ENCODE results near the gene CBX3. TPM values are rescaled to one million over a fixed set of nuclear protein-coding genes. Genes with fewer than 3 reads are reported as not detected.

Gene CBX3
- total RNA-seq, 1 experiment from 2014 or later: 232 TPM

DNA sequence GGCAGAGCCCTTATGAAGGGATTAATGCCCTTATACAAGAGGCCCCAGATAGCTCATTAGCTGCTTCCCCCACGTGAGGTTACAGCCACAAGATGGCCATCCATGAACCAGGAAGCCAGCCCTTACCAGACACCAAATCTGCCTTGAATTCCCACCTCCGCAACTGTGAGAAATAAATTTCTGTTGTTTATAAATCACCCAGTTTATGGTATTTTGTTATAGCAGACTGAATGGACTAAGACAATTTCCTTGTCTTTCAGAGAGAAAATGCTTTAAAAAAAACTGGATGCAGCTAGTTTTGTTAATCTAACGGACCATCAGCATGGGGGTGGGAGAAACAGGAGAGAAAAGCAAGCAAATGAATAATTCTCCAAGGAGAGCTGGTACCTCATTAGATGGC is 36.5 kb downstream of the CBX3 start:
- POLR2A ChIA-PET: interaction anchor here (0.5 kb wide), 1 partner anchor 621 kb away, joined by 3 read pairs; no protein-coding TSS in a partner anchor
- ATAC-seq: no peak
- CTCF ChIA-PET: interaction anchor here (0.6 kb wide), 1 partner anchor 82 kb away, joined by 3 read pairs; no protein-coding TSS in a partner anchor

More for the DNA sequence above, 36.5 kb downstream of the CBX3 start:
- H3K9me3 Mint-ChIP-seq: no peaks in the 10 kb centered on the region
- TF ChIP-seq IRF1 (CRISPR knock-in tag; IDR thresholded peaks at IDR 0.05) (no peak), PRDM15 (CRISPR knock-in tag; IDR thresholded peaks at IDR 0.05) (no peak), NFATC4 (CRISPR knock-in tag; IDR thresholded peaks at IDR 0.05) (no peak), ZNF532 (CRISPR knock-in tag; IDR thresholded peaks at IDR 0.05; ENCODE audit: borderline replicate concordance) (no peak), IRF2 (CRISPR knock-in tag; IDR thresholded peaks at IDR 0.05; ENCODE audit: borderline replicate concordance, low read depth) (no peak), ZNF317 (CRISPR knock-in tag; IDR thresholded peaks at IDR 0.05; ENCODE audit: borderline replicate concordance, low read depth) (no peak), TEAD4 (CRISPR knock-in tag; IDR thresholded peaks at IDR 0.05) (no peak), ETV6 (CRISPR knock-in tag; IDR thresholded peaks at IDR 0.05) (no peak), NR3C1 (CRISPR knock-in tag; conservative IDR thresholded peaks at IDR 0.05; ENCODE audit: low read depth) (no peak), MXD4 (CRISPR knock-in tag; IDR thresholded peaks at IDR 0.05; ENCODE audit: borderline replicate concordance) (no peak), GTF2I (CRISPR knock-in tag; conservative IDR thresholded peaks at IDR 0.05) (no peak), HMGA2 (CRISPR knock-in tag; IDR thresholded peaks at IDR 0.05) (no peak)
- TF ChIP-seq, protein P1, sequence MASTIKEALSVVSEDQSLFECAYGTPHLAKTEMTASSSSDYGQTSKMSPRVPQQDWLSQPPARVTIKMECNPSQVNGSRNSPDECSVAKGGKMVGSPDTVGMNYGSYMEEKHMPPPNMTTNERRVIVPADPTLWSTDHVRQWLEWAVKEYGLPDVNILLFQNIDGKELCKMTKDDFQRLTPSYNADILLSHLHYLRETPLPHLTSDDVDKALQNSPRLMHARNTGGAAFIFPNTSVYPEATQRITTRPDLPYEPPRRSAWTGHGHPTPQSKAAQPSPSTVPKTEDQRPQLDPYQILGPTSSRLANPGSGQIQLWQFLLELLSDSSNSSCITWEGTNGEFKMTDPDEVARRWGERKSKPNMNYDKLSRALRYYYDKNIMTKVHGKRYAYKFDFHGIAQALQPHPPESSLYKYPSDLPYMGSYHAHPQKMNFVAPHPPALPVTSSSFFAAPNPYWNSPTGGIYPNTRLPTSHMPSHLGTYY (CRISPR knock-in tag; IDR thresholded peaks at IDR 0.05): no peak
- TF ChIP-seq, protein P2, sequence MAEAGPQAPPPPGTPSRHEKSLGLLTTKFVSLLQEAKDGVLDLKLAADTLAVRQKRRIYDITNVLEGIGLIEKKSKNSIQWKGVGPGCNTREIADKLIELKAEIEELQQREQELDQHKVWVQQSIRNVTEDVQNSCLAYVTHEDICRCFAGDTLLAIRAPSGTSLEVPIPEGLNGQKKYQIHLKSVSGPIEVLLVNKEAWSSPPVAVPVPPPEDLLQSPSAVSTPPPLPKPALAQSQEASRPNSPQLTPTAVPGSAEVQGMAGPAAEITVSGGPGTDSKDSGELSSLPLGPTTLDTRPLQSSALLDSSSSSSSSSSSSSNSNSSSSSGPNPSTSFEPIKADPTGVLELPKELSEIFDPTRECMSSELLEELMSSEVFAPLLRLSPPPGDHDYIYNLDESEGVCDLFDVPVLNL (CRISPR knock-in tag; IDR thresholded peaks at IDR 0.05; ENCODE audit: borderline replicate concordance, low read depth): no peak
- no peak overlapping the region for H3K4me3 Mint-ChIP-seq
- no peaks in the 10 kb centered on the region for H3K36me3 Mint-ChIP-seq
- H3K27ac Mint-ChIP-seq: no peak overlapping the region
- DNase-seq (ENCODE audit: low spot score): no peak
- H3K4me1 Mint-ChIP-seq: peaks cover 5% of the 10 kb centered on the region; the same call in 1 of the 2 replicates
- H3K27me3 Mint-ChIP-seq (ENCODE audit: low read depth): no peaks in the 10 kb centered on the region
